ENCODE data around the gene MRPS18C.

GRCh38 chr4:83498187-83498586 lies 42.3 kb downstream of the MRPS18C start:
- TF ChIP-seq, protein P1, sequence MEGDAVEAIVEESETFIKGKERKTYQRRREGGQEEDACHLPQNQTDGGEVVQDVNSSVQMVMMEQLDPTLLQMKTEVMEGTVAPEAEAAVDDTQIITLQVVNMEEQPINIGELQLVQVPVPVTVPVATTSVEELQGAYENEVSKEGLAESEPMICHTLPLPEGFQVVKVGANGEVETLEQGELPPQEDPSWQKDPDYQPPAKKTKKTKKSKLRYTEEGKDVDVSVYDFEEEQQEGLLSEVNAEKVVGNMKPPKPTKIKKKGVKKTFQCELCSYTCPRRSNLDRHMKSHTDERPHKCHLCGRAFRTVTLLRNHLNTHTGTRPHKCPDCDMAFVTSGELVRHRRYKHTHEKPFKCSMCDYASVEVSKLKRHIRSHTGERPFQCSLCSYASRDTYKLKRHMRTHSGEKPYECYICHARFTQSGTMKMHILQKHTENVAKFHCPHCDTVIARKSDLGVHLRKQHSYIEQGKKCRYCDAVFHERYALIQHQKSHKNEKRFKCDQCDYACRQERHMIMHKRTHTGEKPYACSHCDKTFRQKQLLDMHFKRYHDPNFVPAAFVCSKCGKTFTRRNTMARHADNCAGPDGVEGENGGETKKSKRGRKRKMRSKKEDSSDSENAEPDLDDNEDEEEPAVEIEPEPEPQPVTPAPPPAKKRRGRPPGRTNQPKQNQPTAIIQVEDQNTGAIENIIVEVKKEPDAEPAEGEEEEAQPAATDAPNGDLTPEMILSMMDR (IDR thresholded peaks at IDR 0.05) = no peak
- no peak for TF ChIP-seq ZFX (IDR thresholded peaks at IDR 0.05; ENCODE audit: borderline replicate concordance)

Measured in 22Rv1 (cell line).